ENCODE data around the gene ZNF154.

The ZNF154 gene

GRCh38 chr19:57719901-57720519 lies 11.0 kb upstream of the ZNF154 start:
- H3K9me3 ChIP-seq: peaks cover 8 to 100% (median 66%) of the 10 kb centered on the region in 3 donors
- intact Hi-C loops (cut with DNase I; ENCODE audit: low total_unique reads): no loop called here

GRCh38 chr19:57719424-57719823 lies 10.4 kb upstream of the ZNF154 start:
- Histone ChIP-seq H3K4me1 (no peaks in the 10 kb centered on the region), H3K36me3 (peaks cover 52 to 90% (median 64%) of the 10 kb centered on the region in 3 donors), H3K27ac (no peak overlapping the region), H3K27me3 (no peaks in the 10 kb centered on the region), H3K4me3 (no peak overlapping the region), H3K9me3 (peaks cover 8 to 100% (median 60%) of the 10 kb centered on the region in 3 donors)
- no peak for DNase-seq
- no peak for TF ChIP-seq CTCF (IDR thresholded peaks at IDR 0.05)
- intact Hi-C loops (cut with DNase I; ENCODE audit: low total_unique reads): no loop called here

More at GRCh38 chr19:57719901-57720519, 11.0 kb upstream of the ZNF154 start:
- no peaks in the 10 kb centered on the region for H3K27me3 ChIP-seq
- no peak for DNase-seq
- H3K4me1 ChIP-seq: no peaks in the 10 kb centered on the region
- H3K36me3 ChIP-seq: peaks cover 47 to 90% (median 58%) of the 10 kb centered on the region in 3 donors
- TF ChIP-seq CTCF (IDR thresholded peaks at IDR 0.05): no peak
- H3K4me3 ChIP-seq: no peak overlapping the region
- H3K27ac ChIP-seq: no peak overlapping the region

GRCh38 chr19:57712222-57712621 lies 3.2 kb upstream of the ZNF154 start:
- H3K27me3 ChIP-seq: no peaks in the 10 kb centered on the region
- no peak for DNase-seq
- TF ChIP-seq CTCF (IDR thresholded peaks at IDR 0.05): no peak
- H3K4me3 ChIP-seq: no peak overlapping the region
- intact Hi-C loops (cut with DNase I; ENCODE audit: low total_unique reads): no loop called here
- no peaks in the 10 kb centered on the region for H3K4me1 ChIP-seq
- peaks cover 14 to 54% (median 54%) of the 10 kb centered on the region in 3 donors for H3K36me3 ChIP-seq
- H3K27ac ChIP-seq: no peak overlapping the region
- H3K9me3 ChIP-seq: peaks cover 7 to 100% (median 55%) of the 10 kb centered on the region in 3 donors

- intact Hi-C loops (cut with DNase I; ENCODE audit: low total_unique reads): no loop called here
- H3K4me3 ChIP-seq: no peak overlapping the region
- no peak overlapping the region for H3K27ac ChIP-seq
Observed at GRCh38 chr19:57709616-57710015, 612 bp upstream of the ZNF154 start.

GRCh38 chr19:57706346-57706745 lies 2.7 kb downstream of the ZNF154 start:
- H3K4me3 ChIP-seq: no peak overlapping the region
- H3K9me3 ChIP-seq: peaks cover 7 to 100% (median 97%) of the 10 kb centered on the region in 3 donors
- H3K36me3 ChIP-seq: peaks cover 34 to 64% (median 53%) of the 10 kb centered on the region in 3 donors

More at GRCh38 chr19:57709616-57710015, 612 bp upstream of the ZNF154 start:
- DNase-seq: no peak
- no peaks in the 10 kb centered on the region for H3K27me3 ChIP-seq
- peaks cover 7 to 100% (median 75%) of the 10 kb centered on the region in 3 donors for H3K9me3 ChIP-seq
- H3K36me3 ChIP-seq: peaks cover 15 to 51% (median 43%) of the 10 kb centered on the region in 3 donors
- H3K4me1 ChIP-seq: no peaks in the 10 kb centered on the region
- no peak for TF ChIP-seq CTCF (IDR thresholded peaks at IDR 0.05)

More at GRCh38 chr19:57706346-57706745, 2.7 kb downstream of the ZNF154 start:
- Histone ChIP-seq H3K27me3 (no peaks in the 10 kb centered on the region), H3K4me1 (no peaks in the 10 kb centered on the region), H3K27ac (no peak overlapping the region)
- TF ChIP-seq CTCF (IDR thresholded peaks at IDR 0.05): no peak
- intact Hi-C loops (cut with DNase I; ENCODE audit: low total_unique reads): no loop called here
- DNase-seq: no peak

Measured in tibial artery (tissue), 4 donors.